Upper lobe of left lung (tissue), 4 donors: ENCODE results near the gene RETN.

ENCODE experiments used
- EP300 ChIP-seq, 4 donors: sonication (generic); formaldehyde crosslinking; IDR thresholded peaks; one replicate each; pipeline ENCODE4 v1.5.1; 2017; ENCODE audit warnings: antibody characterized with exemption in 4 of 4, control low read depth in 2 of 4
- POLR2A ChIP-seq, 4 donors: fragments of 450-650 bp; IDR thresholded peaks; one replicate each; pipeline ENCODE4 v1.5.1; 2016 to 2017; ENCODE audit warnings: antibody characterized with exemption in 4 of 4, mild to moderate bottlenecking in 2 of 4
- POLR2AphosphoS5 ChIP-seq, 2 donors: sonication (generic); formaldehyde crosslinking; IDR thresholded peaks; one replicate each; pipeline ENCODE4 v1.5.1; 2017; ENCODE audit warnings: antibody characterized with exemption in 2 of 2
- TF ChIP-seq, protein P1 (sequence below), 6 experiments: fragments of 450-650 bp in 4 of 6; fragments of 200-600 bp in 2 of 6; sonication (generic) in 2 of 6; IDR thresholded peaks; one replicate each; pipeline ENCODE4 v1.5.1; 2016 to 2019; ENCODE audit warnings: antibody characterized with exemption in 6 of 6

DNA sequence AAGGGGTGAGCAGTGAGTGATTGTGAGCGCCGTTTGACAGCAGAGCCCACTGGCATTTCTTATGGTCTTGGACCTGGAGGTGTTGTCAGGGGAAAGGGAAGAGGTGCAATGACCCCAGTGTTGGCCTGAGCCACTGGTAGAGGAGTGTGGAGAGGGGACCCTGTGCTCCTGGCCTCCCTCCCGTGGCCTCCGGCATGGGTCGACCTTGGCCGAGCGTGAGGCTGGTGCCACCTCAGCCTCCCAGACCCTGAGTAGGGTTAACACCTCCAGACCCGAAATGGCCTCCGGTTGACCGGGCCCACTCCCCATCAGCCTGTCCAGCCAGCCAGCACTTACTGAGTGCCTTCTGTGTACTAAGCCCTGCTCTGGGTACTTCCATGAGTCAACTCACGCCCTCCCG lies 18.3 kb downstream of the RETN start:
- TF ChIP-seq, protein P1, sequence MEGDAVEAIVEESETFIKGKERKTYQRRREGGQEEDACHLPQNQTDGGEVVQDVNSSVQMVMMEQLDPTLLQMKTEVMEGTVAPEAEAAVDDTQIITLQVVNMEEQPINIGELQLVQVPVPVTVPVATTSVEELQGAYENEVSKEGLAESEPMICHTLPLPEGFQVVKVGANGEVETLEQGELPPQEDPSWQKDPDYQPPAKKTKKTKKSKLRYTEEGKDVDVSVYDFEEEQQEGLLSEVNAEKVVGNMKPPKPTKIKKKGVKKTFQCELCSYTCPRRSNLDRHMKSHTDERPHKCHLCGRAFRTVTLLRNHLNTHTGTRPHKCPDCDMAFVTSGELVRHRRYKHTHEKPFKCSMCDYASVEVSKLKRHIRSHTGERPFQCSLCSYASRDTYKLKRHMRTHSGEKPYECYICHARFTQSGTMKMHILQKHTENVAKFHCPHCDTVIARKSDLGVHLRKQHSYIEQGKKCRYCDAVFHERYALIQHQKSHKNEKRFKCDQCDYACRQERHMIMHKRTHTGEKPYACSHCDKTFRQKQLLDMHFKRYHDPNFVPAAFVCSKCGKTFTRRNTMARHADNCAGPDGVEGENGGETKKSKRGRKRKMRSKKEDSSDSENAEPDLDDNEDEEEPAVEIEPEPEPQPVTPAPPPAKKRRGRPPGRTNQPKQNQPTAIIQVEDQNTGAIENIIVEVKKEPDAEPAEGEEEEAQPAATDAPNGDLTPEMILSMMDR (IDR thresholded peaks at IDR 0.05): no peak
- TF ChIP-seq POLR2A (IDR thresholded peaks at IDR 0.05) (no peak), POLR2AphosphoS5 (IDR thresholded peaks at IDR 0.05) (no peak), EP300 (IDR thresholded peaks at IDR 0.05) (no peak)
